GM12872 (cell line): ENCODE data around the gene UGGT2.
A peak's percentile ranks its signal among the peaks of the same experiment; 100 is the strongest.

ENCODE experiments used
- TF ChIP-seq, protein P1 (sequence below): IDR thresholded peaks from 3 replicates; pipeline ENCODE4 v1.5.1; 2011; ENCODE audit warnings: low read depth, mild to moderate bottlenecking, low read length, moderate library complexity; ENCODE audit not compliant: insufficient read depth

UGGT2 gene

DNA sequence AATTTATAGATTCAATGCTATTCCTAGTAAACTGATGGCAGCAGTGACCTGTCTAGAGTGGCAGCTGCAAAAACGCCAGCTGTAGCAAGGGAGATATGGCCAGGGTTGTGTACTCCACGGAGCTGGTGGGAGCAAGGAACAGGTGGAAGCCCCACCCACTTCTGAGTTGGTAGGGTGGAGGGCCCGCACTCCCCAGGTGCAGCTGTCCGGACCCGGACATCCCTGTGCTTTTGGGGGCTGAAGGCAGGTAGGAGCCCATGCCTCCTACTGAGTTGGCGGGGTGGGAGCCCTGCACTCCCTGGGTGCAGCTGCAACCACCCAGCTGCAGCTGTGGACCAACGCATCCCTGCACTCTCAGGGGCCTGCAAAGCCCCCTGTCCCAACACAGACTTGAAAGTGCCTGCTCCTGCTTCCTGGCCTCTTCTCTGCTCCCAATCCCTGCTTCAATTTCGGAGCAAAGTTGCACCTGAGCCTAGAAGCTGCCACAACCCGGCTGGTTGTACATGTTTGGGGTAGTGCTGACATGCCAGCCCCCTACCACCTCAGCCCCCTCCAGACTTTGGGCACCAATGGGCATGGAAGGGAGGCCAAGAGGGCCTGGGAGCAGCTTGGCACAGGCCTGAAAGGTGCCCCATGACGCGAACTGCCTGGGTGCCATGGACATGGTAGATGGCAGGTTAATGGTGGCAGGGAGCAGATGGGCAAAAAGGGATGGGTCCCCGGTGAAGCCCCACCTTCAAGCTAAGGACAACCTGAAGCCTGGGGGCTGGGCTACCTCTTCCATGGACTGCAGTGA, 19.8 kb downstream of the UGGT2 start:
- TF ChIP-seq, protein P1, sequence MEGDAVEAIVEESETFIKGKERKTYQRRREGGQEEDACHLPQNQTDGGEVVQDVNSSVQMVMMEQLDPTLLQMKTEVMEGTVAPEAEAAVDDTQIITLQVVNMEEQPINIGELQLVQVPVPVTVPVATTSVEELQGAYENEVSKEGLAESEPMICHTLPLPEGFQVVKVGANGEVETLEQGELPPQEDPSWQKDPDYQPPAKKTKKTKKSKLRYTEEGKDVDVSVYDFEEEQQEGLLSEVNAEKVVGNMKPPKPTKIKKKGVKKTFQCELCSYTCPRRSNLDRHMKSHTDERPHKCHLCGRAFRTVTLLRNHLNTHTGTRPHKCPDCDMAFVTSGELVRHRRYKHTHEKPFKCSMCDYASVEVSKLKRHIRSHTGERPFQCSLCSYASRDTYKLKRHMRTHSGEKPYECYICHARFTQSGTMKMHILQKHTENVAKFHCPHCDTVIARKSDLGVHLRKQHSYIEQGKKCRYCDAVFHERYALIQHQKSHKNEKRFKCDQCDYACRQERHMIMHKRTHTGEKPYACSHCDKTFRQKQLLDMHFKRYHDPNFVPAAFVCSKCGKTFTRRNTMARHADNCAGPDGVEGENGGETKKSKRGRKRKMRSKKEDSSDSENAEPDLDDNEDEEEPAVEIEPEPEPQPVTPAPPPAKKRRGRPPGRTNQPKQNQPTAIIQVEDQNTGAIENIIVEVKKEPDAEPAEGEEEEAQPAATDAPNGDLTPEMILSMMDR: no peak

DNA sequence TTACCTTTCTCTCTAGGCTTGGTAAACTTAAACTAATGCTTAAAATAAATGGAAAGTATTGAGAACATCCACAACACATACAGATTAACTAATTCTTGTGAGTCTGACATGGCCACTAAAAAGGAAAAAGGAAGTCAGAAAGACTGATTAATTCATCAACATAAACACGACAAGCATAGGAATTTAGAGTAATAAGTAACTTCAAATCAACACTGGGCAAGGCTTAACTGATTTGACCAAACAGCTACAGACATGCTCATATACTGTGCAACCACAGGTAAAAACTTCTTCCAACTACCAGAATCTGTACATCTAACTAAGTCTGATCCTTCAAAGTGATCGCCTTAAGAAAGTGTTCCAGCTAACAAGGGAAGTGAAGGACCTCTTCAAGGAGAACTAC, 20.5 kb downstream of the UGGT2 start:
- TF ChIP-seq, protein P1: no peak

DNA sequence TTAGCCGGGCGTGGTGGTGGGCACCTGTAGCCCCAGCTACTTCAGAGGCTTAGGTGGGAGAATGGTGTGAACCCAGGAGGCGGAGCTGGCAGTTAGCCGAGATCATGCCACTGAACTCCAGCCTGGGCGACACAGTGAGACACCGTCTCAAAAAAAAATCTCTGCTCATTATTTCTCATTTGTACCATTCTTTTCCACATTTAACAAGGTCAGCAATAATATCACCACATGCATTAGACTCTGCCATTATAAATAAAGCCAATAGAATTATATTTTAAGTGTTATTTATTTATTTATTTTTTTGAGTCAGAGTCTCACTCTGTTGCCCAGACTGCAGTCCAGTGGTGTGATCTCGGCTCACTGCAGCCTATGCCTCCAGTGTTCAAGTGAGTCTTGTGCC, 24.2 kb downstream of the UGGT2 start:
- TF ChIP-seq, protein P1: no peak

DNA sequence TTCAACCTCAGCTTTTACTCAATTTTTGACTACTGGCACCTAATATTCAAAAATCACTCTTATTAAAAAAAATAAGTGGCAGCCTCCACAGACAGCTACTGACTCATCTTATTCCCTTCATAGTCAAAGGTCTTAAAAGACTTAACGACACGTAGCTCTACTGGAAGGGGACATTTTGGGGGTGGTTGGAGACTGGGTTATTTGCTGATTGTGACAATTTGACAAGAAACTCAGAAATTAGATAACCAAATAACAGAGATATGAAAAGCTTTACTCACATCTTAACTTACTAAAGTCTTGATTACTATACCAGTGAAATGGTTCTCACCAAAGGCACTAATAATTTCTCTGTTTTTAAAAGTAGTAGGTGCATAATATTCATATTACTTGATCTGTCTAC, 25.7 kb downstream of the UGGT2 start:
- TF ChIP-seq, protein P1: no peak

DNA sequence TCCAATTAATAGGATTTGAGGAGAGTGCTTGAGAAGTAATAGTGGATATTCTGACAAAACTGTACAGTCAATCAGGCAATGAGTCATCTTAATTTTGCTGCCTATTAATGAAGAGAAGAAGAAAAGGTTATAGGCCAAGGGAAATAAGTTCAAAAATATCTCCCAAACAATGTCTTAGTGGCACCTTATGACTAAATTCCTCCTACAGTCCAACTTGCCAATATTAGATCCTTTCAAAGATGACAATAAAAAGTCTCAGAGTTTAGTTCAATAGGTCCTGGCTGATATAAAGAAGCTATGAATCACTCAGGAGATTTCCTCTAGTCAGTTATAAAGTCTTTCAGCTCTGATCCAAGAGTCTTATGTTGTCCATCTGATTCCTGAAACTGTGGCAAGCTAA, 27.9 kb downstream of the UGGT2 start:
- TF ChIP-seq, protein P1: no peak

DNA sequence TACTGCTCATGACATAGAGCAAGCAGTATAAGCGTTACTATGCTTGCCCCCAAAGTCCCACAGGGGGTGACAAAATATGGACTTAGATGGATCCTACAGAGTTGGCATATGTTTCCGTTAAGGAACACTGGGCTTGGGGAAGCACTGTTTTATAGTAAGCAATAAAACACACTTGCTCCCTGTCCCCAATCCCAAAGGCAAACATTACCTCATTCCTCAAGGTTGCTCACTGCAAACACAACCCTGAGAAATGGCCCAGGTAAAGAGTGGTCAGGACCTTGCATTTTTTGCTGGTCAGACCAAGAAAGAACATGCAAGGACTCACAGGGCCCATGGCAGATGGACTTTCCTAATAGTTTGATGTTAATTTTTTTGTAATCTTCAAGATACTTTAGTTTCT, 32.3 kb downstream of the UGGT2 start:
- TF ChIP-seq, protein P1: no peak

DNA sequence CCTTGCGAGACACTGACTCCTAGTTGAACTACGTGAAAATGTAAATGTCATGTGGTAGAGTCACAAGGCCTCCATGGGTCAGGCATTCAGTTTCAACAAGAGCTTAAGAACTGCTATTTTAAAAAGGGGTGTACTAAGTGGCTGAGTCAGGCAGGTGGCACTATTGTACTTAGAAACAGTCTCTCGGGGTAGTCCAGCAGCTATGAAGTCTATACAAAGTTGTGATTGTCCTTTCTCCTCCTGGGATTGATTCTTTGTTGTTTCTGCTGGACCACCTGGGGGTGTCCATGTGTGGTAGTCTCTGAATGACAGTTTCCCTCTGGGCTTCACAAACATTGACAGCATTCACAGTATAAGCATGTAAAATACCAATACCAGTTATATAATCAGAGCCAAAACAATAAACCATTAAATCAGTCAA, 33.0 kb downstream of the UGGT2 start:
- TF ChIP-seq, protein P1: peak; percentile 73

DNA sequence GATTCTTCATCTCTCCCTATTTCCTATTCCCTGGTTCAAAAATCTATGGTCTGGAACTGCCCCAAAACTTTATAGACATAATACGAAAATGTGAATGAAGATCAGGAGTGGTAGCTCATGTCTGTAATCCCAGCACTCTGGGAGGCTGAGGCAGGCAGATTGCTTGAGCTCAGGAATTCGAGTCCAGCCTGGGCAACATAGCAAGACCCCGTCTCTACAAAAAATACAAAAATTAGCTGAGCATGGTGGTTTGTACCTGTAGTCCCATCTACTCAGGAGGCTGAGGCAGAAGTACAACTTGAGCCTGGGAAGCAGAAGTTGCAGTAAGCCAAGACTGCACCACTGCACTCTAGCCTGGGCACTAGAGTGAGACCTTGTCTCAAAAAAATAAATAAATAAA, 35.1 kb downstream of the UGGT2 start:
- TF ChIP-seq, protein P1: no peak
